Hepatic stellate cell (primary cell): ENCODE measurements around the gene STT3A.
"Not testable (repeated sequence)": the region's sequence is repeated elsewhere in the genome, so short reads cannot be mapped to it uniquely, and the experiment has no call there.

Source experiments
- DNase-seq: peaks from one replicate; pipeline ENCODE4 v3.0.0; 2011; ENCODE audit warnings: low spot score

Gene STT3A

DNA sequence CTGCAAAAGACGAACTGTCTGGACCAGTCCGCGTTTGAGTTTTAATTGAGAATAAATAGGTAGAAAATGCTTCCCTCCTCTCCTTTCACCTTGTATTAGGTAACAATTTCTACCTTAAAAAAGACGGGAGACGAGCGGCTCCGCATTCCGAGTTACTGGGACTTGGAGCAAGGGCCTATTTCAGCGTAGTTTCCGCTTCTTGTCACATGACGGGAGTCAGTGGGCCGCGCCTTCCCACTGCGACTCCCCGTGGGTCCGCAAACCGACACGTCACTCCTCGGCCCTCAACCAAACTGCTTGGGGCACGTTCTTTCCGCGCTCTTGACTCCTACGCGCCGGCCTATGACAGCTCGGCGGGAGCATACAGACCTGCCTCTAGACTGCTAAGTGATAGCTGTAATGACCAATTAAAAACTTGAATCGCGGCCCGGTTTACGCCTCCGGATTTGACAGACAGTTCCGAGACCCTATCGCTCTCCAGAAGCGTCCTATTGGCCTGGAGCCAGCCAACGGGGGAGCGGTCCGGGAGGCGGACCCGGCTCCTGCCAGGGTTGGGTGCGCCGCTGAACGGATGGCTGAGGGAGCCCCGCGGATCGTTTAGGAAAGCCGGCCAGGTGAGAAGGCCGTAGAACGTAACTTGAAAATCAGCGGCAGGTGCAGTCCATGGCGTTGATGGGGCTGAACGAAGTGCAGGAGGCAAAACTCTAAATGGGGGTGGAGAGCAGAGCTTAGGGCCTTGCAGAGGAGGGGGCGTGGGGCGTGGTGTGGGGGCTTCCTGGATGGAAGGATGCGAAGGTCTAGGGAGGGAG, at the start of gene STT3A:
TSS of gene STT3A (plus strand) at position 548 of the 809 bp plus-strand sequence. CDS start 3,064 bp downstream, outside the sequence.
- peak; percentile 96 for DNase-seq

DNA sequence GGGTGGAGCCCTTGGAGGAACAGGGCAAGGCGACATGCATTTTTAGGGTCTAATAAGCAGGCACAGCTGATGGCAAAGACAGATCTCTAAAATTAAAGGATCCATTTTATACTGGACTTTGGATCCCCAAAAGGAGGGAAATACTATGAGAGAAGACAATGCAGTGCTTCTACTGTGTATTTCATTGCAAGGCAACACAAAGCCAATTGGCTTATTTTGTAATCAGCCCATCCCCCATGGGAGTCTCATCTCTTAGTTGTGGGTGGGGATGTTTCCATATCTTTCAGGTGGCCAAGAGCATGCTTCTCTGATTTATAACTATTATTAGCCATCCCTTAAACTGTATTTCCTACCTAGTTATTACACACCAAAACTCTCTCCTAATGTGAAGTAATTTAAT, 41.9 kb upstream of the STT3A start:
- no peak for DNase-seq

DNA sequence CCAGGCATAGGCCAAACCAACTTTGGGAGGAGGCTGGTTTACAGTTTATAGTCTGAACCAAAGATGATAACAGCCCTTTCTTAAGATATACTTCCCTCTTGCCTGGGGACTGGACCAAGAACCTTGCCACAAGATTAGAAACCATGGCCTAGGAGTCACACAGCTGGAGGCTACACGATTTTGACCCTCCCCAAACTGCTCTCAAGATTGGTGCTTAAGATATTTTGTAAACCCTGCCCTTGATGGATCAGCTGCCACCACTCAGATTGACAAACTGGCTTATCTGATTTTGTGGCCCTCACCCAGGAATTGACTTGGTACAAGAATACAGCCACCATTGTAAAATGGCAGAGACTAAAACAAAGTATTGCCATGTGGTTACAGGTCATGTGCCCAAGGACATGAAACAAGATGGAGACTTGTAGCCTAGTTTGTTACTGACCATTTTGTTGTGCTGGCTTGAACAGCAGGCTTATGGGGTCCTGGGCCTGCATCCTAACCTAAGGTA, 40.8 kb upstream of the STT3A start:
- no peak for DNase-seq

DNA sequence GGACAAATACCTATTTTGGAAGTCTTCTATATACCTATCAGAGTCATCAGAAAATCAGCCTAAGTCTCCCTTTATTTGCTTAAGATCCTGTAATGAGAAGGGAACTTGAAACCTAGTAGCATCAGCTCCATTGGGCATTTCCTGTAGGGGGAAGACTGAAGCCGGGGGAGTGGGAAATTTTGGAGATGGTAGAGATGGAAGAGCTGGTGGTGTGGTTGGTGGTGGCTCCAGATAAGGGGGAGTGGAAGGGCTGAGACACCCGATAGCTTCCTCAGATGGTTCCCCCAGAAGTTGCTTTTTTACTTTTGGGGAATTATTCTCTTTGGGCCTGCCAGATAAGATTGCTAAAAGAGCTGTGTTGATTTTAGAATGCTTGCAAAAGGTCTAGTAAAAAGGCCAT, 39.7 kb upstream of the STT3A start:
- no peak for DNase-seq

DNA sequence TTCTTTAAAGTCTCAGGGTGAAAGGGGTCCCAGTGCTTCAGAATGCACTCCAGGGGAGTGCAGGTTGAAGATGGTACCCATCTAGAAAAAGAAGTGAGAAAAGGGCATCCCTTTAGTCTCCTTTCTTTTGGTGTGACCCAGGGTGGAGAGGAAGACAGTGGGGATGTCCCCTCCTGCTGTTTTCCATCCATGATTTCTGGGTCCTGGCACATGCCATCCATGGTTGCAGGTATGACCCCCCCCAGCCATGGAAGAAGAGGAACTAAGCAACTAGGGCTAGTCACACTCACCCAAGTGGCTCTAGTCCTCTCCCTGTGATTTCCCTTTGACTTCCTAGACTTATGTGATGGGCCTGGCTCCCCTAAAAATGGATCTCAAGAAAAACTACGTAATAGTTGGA, 39.3 kb upstream of the STT3A start:
- DNase-seq: no peak

DNA sequence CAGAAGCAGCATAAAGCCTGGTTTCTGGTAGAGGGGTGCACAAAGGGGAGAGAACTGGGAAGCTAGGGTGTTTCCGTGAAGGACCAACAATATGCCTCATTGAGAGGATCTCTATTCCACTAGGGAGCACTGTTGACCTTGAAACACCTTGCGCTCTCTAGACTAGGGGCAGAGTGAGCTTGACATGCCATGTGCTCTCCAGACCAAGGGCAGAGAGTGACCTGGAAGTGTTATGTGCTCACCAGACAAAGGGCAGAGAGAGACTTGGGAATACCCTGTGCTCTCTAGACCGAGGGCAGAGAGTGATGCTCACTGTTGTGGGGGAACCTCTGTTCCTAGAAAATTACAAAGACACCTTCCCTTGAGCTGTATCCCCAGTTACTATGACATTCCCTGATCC, 38.6 kb upstream of the STT3A start:
- DNase-seq: no peak

DNA sequence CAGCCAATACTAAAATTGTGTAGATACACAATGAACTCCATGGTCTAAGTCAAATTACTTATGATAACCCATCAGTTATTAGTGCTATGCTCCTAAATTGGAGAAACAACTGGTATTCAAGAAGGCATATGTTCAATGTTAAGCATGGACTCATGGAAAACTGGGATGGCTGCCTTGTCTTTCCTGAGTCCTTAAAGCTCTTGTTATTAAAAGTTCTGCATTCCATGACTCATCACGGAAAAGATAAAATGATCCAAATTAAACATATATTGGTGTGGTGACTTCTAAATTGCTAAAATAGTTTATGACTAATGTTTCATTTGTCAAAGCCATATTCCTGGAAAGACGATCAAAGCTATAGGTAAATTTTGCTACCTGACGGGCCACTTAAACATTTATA, 32.8 kb upstream of the STT3A start:
- no peak for DNase-seq

DNA sequence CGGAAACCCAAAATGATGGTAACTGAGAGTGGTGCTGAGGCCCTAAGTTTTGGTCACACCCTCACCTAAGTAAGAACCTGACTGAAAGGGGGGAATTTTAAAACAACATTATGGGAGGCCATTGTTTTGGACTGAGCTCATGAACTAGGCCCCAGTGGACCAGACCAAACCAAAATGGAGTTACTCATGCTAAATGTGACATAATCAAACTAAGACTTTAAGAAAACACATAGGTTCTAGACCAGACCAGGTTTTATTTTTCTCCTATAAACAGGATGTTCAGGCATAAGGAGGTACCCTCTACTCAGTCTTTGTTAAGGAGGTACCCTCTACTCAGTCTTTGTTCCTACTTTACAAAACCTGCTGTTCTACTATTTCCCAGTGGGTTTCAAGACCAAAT, 30.7 kb upstream of the STT3A start:
- no peak for DNase-seq

DNA sequence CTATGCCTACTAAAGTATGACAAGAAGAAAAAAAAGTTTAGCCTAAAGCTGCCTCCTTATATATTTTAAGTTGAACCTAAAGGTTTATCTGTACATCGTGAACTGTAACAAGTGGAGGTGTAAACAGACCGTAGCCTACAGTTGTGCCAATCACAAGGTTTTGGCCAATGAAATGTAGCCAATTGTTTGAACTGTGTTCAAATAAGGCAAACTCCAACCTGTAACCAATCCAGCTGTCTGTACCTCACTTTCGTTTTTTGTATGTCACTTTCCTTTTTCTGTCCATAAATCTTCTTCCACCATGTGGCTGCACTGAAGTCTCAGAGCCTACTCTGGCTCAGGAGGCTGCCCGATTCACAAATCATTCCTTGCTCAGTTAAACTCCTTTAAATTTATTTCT, 30.2 kb upstream of the STT3A start:
- DNase-seq: no peak

DNA sequence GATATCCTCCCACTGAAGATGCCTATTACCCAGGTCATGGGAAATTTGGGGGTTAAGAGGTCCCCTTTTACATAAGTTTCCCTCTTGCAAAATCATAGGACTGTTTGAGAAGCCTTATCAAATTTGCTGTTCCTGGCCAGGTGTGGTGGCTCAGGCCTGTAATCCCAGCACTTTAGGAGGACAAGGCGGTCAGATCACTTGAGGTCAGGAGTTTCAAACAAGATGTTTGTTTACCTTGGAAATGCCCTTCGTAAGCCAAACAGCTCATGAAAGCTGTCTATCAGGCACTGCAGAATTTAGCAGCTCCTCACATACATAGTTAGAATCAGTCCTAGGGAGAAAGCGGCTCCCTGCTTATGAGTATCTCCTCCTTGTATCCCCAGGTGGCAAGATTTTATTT, 28.3 kb upstream of the STT3A start:
- DNase-seq: no peak

DNA sequence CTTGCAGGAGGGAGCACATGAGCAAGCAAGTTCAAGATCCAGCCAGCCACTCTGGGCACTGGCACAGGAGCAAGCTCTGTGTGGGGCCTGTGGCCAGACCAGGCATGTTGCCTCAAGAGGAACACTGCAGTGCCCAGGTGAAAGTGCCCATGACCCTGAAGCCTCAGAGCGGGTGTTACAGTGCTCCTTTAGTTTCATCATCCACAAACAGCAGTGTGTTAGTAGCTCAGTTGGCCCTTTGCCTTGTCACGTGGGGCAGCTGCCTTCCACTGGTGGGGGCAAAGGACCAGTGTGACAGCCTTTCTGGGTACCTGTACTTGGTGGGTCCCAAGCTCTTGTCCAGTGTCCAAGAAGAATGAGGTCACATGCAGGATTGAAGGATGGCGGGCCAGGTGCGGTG, 26.4 kb upstream of the STT3A start:
- no peak for DNase-seq

DNA sequence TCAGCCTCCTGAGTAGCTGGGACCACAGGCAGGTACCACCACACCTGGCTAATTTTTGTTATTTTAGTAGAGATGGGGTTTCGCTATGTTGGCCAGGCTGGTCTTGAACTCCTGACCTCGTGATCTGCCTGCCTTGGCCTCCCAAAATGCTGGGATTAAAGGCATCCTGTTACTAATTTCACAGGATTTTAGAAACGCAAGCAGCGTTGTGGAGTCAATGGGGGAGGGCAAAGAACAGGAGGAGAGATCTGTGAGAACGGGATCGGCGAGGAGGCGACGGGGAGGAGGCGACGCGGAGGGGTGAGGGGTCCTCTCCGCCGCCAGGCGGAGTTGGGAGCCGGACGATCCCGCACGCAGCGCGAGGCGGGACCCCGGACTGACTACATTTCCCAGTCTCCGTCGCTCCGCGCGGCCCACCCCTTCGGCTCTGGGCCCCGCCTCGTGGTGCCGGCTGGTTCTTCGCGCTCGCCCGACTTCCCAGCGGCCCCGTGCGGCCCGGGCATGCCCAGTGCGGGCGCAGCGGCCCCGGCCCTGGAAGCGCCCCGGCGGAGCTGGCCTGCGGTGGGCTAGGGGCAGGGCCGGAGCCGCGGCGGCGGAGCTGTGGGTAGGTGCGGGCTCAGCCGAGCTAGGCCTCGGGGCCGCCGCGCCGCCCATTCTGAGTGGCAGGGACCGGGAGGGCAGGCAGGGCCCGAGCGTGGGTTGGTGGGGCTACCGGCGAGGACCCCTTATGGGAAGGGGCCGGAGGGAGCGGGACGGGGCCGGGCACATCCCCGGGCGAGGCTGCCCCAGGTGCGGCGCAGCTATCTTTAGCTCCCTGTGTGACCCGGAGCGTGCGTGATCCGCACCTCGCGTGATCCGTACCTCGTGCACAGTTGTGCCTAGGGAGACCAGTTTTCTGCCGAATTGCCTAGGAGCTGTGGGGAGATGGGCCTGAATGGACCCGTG, 23.4 kb upstream of the STT3A start, which contains the start of gene EI24:
TSS of gene EI24 (plus strand) at position 508 of the 945 bp plus-strand sequence. CDS start 3,051 bp downstream, outside the sequence.
- DNase-seq: peak; percentile 84

DNA sequence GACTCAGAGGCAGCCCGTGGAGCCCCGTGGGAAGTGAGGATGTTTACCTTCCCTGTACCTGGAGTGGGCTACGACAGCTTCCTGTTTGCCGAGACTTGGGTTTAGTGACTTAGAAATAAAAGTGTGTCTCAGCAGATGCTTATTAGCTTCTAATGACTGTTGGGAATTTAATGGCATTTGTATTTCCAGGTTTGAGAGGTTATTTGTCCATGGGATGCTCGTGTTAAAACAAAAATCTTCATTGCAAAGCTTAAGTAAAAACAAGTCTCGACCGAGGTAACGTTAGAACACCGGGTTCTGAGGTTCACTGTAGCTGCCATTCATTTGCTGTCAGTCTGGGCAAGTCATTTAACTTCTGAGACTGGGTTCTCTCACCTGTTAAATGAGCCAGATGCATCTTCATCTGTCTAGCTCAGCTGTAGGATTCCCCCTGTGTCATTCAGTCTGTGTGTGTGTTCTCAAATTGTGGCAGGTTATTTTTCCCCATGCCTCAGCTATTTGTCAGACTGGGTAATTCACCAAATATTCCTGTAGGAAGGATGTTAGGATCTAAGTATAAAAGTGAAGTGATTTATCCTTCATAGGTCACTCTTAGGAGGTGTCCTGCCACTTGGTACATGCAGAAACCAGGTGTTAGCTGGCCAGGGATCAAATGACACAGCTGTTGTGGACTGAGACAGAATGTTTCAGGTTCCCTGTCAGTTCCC, 22.6 kb upstream of the STT3A start:
- DNase-seq: no peak

DNA sequence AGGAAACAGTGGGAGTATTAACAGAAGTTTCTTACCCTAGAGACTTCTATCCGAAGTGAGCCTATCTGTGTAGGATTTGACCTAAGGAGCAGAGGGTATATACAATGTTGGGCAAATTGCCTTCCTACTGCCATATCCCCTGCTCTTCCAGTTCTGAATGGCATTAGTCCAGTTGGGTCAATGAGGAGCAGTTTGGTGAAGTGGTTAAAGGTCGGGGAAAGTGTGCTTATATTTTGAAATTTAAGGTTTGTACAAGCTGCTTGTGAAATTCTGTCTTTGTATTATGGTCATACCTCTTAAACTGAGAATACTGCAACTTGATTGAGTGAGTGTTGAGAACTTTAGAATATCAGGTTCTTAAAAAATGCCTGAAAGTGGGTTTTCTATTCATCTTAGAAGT, 21.7 kb upstream of the STT3A start:
- no peak for DNase-seq

DNA sequence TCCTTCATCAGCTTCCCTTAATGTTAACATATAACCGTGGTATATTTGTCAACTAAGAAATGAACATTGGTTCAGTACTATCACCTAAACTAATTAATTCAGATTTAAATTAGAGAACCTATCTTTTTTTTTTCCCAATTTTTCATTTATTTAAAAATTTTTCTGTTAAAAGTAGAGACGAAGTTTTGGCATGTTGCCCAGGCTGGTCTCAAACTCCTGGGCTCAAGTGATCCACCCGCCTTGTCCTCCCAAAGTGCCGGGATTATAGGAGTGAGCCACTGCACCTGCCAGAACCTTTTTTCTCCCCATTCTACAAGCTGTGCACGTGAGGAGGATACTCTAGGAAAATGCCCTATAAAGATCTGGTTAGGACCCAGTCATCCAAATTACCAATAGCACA, 19.7 kb upstream of the STT3A start:
- DNase-seq: no peak

DNA sequence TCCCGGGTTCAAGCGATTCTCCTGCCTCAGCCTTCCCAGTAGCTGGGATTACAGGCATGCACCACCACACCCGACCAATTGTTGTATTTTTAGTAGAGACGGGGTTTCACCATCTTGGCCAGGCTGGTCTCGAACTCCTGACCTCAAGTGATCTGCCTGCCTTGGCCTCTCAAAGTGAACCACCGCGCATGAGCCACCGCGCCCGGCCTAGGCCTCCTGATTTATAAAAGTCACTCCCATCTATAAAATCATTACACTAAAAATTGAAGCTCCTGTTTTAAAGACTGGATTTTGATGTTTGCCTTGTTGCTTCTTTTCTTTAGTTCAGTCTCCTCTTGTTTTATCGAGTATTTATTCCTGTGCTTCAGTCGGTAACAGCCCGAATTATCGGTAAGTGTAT, 15.5 kb upstream of the STT3A start:
- not testable (repeated sequence) for DNase-seq

DNA sequence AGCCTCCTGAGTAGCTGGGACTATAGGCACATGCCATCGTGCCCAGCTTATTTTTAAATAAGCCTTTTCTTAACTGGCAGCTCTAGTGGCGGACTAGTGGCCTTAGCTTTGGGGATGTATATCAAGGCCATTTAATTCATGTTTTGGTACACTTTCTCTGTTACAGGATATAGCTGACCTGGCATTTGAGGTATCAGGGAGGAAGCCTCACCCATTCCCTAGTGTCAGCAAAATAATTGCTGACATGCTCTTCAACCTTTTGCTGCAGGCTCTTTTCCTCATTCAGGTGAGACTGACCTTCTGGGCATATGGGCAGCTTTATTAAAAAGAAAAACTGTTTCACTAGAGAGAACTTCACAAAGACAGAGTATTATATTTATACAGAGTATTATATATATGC, 13.9 kb upstream of the STT3A start:
- DNase-seq: no peak

DNA sequence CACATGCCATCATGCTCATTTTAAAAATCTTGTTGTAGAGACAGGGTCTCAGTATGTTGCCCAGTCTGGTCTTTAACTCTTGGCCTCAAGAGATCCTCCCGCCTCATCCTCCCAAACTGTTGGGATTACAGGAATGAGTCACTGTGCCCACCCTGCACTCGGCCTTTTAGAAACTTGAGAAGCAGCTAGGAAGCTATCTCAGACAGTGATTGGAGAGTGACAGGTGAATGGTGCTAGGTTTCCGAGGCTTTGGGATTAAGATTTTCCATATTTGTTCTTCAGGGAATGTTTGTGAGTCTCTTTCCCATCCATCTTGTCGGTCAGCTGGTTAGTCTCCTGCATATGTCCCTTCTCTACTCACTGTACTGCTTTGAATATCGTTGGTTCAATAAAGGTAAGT, 12.8 kb upstream of the STT3A start:
- DNase-seq: no peak

DNA sequence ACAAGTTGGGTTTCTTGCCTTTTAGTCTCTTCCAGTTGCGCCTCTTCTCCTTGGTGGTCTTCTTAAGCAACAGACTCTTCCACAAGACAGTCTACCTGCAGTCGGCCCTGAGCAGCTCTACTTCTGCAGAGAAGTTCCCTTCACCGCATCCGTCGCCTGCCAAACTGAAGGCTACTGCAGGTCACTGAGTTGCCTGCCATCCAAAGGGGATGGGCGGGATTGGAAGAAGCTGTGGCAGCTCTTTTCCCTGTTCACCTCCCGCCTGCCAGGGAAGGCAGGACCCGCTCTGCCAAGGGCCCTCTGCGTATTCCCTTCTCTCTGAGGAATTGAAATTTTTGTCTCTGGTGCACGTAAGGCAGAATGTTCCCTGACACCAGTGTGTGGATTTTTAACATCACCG, 9.2 kb upstream of the STT3A start:
- DNase-seq: no peak

DNA sequence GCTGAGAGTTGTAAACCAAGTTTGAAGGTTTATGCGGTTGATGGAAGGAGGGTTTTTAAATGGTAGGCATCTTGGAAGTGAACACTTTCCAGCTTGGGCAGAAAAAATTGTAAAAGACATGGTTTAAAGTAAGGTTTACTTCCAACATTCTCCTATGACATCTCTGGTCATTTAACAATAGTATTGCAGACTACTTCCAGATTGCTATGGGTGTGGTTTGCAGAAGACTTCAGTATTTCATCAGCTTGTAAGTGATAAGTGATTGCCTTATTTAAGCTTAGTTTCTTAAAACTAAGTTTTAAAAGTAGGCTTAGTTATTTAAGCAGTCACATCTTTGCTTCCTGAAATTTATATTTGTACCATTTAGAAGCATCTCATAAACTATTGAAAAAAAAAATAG, 7.2 kb upstream of the STT3A start:
- DNase-seq: no peak

DNA sequence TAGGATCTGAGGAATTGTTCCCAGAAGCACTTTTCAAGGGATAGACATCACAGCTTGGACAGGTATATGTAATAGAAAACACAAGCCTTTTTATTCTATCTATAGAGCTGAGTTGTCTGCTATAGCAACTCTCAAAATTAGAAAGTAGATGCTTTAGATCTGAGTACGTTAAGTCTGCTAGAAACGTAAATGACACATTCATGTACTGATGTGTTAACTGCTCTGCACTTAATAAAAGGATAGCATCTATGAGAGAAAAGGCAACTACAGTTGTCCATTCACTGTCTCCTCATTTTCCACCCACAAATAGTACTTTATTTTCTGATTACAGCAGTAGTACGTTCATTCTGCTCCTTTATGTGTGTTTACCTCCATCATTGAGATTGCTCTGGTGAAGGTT, 6.0 kb upstream of the STT3A start:
- DNase-seq: no peak

DNA sequence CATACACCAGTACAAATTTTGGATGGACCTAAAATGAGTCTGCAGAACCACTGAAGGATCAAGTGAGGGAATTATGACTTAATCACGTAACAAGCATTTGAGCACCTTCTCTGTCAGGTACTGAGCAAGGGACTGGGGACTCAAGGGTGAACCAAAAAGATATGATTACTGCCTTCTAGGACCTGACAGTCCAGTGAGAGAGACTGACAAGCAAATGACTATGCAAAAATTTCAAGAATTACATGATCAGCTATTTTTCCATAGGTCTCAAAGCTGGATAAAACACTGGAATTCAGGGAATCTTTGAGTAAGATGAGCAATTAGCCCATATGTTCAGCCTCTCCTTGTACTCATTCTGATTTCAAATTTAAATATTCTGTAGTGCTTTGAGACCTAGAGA, 5.2 kb upstream of the STT3A start:
- DNase-seq: no peak
